Liver (tissue), 9 donors: ENCODE data around the gene ODC1. TPM values are rescaled to one million over a fixed set of nuclear protein-coding genes. Genes with fewer than 3 reads are reported as not detected.

Experiments
- DNase-seq: peaks from one replicate; pipeline ENCODE4 v3.0.0-alpha.2; 2017; ENCODE audit warnings: low spot score
- H3K27ac ChIP-seq, 2 donors: one replicate each; pipeline ENCODE4 v1.7.0; 2013; ENCODE audit warnings: inconsistent platforms in 2 of 2, low read length in 2 of 2, control low read depth in 1 of 2, low read depth in 1 of 2, mild to moderate bottlenecking in 1 of 2
- H3K27me3 ChIP-seq, 4 donors: one replicate each; pipeline versions ENCODE4 v1.6.1 to v1.7.0; 2013; ENCODE audit warnings: low read length in 3 of 4, inconsistent platforms in 1 of 4, mild to moderate bottlenecking in 1 of 4, moderate library complexity in 1 of 4; ENCODE audit not compliant: control insufficient read depth in 4 of 4, insufficient read depth in 4 of 4
- H3K36me3 ChIP-seq, 4 donors: one replicate each; pipeline versions ENCODE4 v1.6.1 to v1.7.0; 2013; ENCODE audit warnings: low read length in 3 of 4, mild to moderate bottlenecking in 3 of 4, low read depth in 1 of 4, moderate library complexity in 1 of 4; ENCODE audit not compliant: control insufficient read depth in 4 of 4, insufficient read depth in 3 of 4
- H3K4me1 ChIP-seq, 4 donors: one replicate each; pipeline versions ENCODE4 v1.6.1 to v1.7.0; 2013; ENCODE audit warnings: low read length in 3 of 4, mild to moderate bottlenecking in 3 of 4, moderate library complexity in 1 of 4; ENCODE audit not compliant: control insufficient read depth in 4 of 4, insufficient read depth in 4 of 4
- H3K4me3 ChIP-seq, 3 donors: one replicate each; pipeline versions ENCODE4 v1.6.1 to v1.7.0; 2013; ENCODE audit warnings: low read length in 3 of 3, control low read depth in 1 of 3, low read depth in 1 of 3, mild to moderate bottlenecking in 1 of 3
- H3K9ac ChIP-seq, 2 donors: one replicate each; pipeline ENCODE4 v1.7.0; 2013; ENCODE audit warnings: low read length in 2 of 2, mild to moderate bottlenecking in 2 of 2, moderate library complexity in 2 of 2, control low read depth in 1 of 2, low read depth in 1 of 2
- H3K9me3 ChIP-seq, 4 donors: one replicate each; pipeline versions ENCODE4 v1.6.1 to v1.7.0; 2013; ENCODE audit warnings: low read length in 3 of 4; ENCODE audit not compliant: control insufficient read depth in 4 of 4
- ATF3 ChIP-seq: IDR thresholded peaks from 2 replicates; pipeline ENCODE4 v1.6.1; 2016; ENCODE audit warnings: antibody characterized with exemption
- EGR1 ChIP-seq, 2 donors: IDR thresholded peaks; 2 replicates each; pipeline ENCODE4 v1.6.1; 2016 to 2018; ENCODE audit warnings: antibody characterized with exemption in 2 of 2, low read depth in 2 of 2
- FOXA1 ChIP-seq: IDR thresholded peaks from 2 replicates; pipeline ENCODE4 v1.6.1; 2016; ENCODE audit warnings: antibody characterized with exemption
- FOXA2 ChIP-seq: IDR thresholded peaks from 2 replicates; pipeline ENCODE4 v1.6.1; 2016; ENCODE audit warnings: antibody characterized with exemption
- GABPA ChIP-seq, 2 donors: IDR thresholded peaks in 1 of 2; conservative IDR thresholded peaks in 1 of 2; 2 replicates each; pipeline ENCODE4 v1.6.1; 2016; ENCODE audit warnings: antibody characterized with exemption in 2 of 2, mild to moderate bottlenecking in 1 of 2, moderate library complexity in 1 of 2
- HNF4A ChIP-seq, 2 donors: conservative IDR thresholded peaks; 2 replicates each; pipeline ENCODE4 v1.6.1; 2016; ENCODE audit warnings: antibody characterized with exemption in 2 of 2, mild to moderate bottlenecking in 2 of 2
- HNF4G ChIP-seq: IDR thresholded peaks from 2 replicates; pipeline ENCODE4 v1.6.1; 2016; ENCODE audit warnings: antibody characterized with exemption
- JUND ChIP-seq, 2 donors: IDR thresholded peaks; 2 replicates each; pipeline ENCODE4 v1.6.1; 2016; ENCODE audit warnings: antibody characterized with exemption in 2 of 2
- MAX ChIP-seq: IDR thresholded peaks from 2 replicates; pipeline ENCODE4 v1.6.1; 2016; ENCODE audit warnings: antibody characterized with exemption
- NR2F2 ChIP-seq: IDR thresholded peaks from 2 replicates; pipeline ENCODE4 v1.6.1; 2016; ENCODE audit warnings: antibody characterized with exemption
- RAD21 ChIP-seq, 2 donors: IDR thresholded peaks; 2 replicates each; pipeline ENCODE4 v1.6.1; 2016; ENCODE audit warnings: antibody characterized with exemption in 2 of 2, mild to moderate bottlenecking in 2 of 2
- REST ChIP-seq: IDR thresholded peaks from 2 replicates; pipeline ENCODE4 v1.6.1; 2016; ENCODE audit warnings: antibody characterized with exemption, mild to moderate bottlenecking
- RXRA ChIP-seq, 2 donors: IDR thresholded peaks; 2 replicates each; pipeline ENCODE4 v1.6.1; 2017 to 2018; ENCODE audit warnings: antibody characterized with exemption in 2 of 2, mild to moderate bottlenecking in 1 of 2
- SP1 ChIP-seq: IDR thresholded peaks from 2 replicates; pipeline ENCODE4 v1.6.1; 2018; ENCODE audit warnings: antibody characterized with exemption, mild to moderate bottlenecking
- TAF1 ChIP-seq: conservative IDR thresholded peaks from 2 replicates; pipeline ENCODE4 v1.6.1; 2016; ENCODE audit warnings: antibody characterized with exemption, mild to moderate bottlenecking
- YY1 ChIP-seq: IDR thresholded peaks from 2 replicates; pipeline ENCODE4 v1.6.1; 2016; ENCODE audit warnings: antibody characterized with exemption, mild to moderate bottlenecking
- ZBTB33 ChIP-seq: IDR thresholded peaks from 2 replicates; pipeline ENCODE4 v1.6.1; 2016; ENCODE audit warnings: antibody characterized with exemption
- WGBS: extraction: QIAGEN DNeasy Blood & Tissue Kit; methylation state at CpG from one replicate; pipeline ENCODE4 v1.1.7; 2013; 5-methylcytosine and 5-hydroxymethylcytosine counted together
- polyA plus RNA-seq, 2 donors: library from polyadenylated mRNA; stranded (reverse) in 1 of 2; unstranded in 1 of 2; fragments of 200-250 nt in 1 of 2; fragments of >200 nt in 1 of 2; fragmentation: Nextera tagmentation in 1 of 2; extraction: Ambion mirVana in 1 of 2; gene quantifications; one replicate each; pipeline versions ENCODE4 v1.2.1 to v1.2.3, GENCODE V29; 2013 to 2015
- total RNA-seq, 2 donors: library from RNA; depleted of rRNA; stranded (reverse); fragments of >200 nt; gene quantifications; one replicate each; pipeline ENCODE4 v1.2.3, GENCODE V29; 2014
- TF ChIP-seq, protein P1 (sequence below): fragments of 150-350 bp; IDR thresholded peaks from 2 replicates; pipeline ENCODE4 v1.5.1; 2017; ENCODE audit warnings: improper control_type of control experiment, low read depth, low read length; ENCODE audit not compliant: missing input control
- donor health status: healthy.
- donor health status: healthy.
- donor health status: healthy.
- donor health status: healthy.
- donor health status: healthy.

The ODC1 gene
- total and polyA plus RNA-seq, 4 donors, result 8.3 to 75.8 (median 48.1) TPM

- no peak for DNase-seq
- Histone ChIP-seq H3K4me1 (peaks cover 0 to 2% (median 0%) of the 10 kb centered on the region in 4 donors), H3K27me3 (no peaks in the 10 kb centered on the region), H3K27ac (no peak overlapping the region), H3K4me3 (no peak overlapping the region), H3K9ac (no peak overlapping the region), H3K9me3 (no peaks in the 10 kb centered on the region), H3K36me3 (no peaks in the 10 kb centered on the region)
- 89% methylated on average over 2 of the region's 2 CpGs for WGBS
- TF ChIP-seq FOXA2, result no peak
- TF ChIP-seq TAF1, result no peak
- TF ChIP-seq MAX, result no peak
- no peak for TF ChIP-seq HNF4G
- TF ChIP-seq ZBTB33, result no peak
- TF ChIP-seq GABPA (IDR thresholded peaks at IDR 0.05 in 1 of 2, conservative IDR thresholded peaks at IDR 0.05 in 1 of 2), result no peak
- no peak for TF ChIP-seq RAD21 (IDR thresholded peaks at IDR 0.05)
- no peak for TF ChIP-seq ATF3
- TF ChIP-seq YY1, result no peak
- no peak for TF ChIP-seq SP1
- TF ChIP-seq RXRA (IDR thresholded peaks at IDR 0.05), result no peak
- no peak for TF ChIP-seq EGR1 (IDR thresholded peaks at IDR 0.05; ENCODE audit: low read depth in 2 of 2)
- TF ChIP-seq REST, result no peak
- TF ChIP-seq, protein P1, sequence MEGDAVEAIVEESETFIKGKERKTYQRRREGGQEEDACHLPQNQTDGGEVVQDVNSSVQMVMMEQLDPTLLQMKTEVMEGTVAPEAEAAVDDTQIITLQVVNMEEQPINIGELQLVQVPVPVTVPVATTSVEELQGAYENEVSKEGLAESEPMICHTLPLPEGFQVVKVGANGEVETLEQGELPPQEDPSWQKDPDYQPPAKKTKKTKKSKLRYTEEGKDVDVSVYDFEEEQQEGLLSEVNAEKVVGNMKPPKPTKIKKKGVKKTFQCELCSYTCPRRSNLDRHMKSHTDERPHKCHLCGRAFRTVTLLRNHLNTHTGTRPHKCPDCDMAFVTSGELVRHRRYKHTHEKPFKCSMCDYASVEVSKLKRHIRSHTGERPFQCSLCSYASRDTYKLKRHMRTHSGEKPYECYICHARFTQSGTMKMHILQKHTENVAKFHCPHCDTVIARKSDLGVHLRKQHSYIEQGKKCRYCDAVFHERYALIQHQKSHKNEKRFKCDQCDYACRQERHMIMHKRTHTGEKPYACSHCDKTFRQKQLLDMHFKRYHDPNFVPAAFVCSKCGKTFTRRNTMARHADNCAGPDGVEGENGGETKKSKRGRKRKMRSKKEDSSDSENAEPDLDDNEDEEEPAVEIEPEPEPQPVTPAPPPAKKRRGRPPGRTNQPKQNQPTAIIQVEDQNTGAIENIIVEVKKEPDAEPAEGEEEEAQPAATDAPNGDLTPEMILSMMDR, result no peak
- no peak for TF ChIP-seq HNF4A (conservative IDR thresholded peaks at IDR 0.05)
- TF ChIP-seq NR2F2, result no peak
- TF ChIP-seq JUND (IDR thresholded peaks at IDR 0.05), result no peak
- no peak for TF ChIP-seq FOXA1
Observed at GRCh38 chr2:10480359-10480949, 32.3 kb upstream of the ODC1 start.
